ENCODE measurements around the gene SYAP1. TPM values are rescaled to one million over a fixed set of nuclear protein-coding genes. Genes with fewer than 3 reads are reported as not detected.

SYAP1 gene
- polyA plus RNA-seq, 4 donors: 17.6 to 38.4 (median 26.7) TPM

GRCh38 chrX:16730450-16730849 is 11.0 kb downstream of the SYAP1 start:
- Histone ChIP-seq H3K4me3 (ENCODE audit: low read depth in 1 of 3, low read length in 3 of 3) (no peak overlapping the region), H3K9me3 (ENCODE audit: control insufficient read depth in 2 of 2, insufficient read depth in 1 of 2, low read depth in 1 of 2, low read length in 1 of 2) (no peaks in the 10 kb centered on the region), H3K27me3 (ENCODE audit: control insufficient read depth in 3 of 3, insufficient read depth in 3 of 3, low read length in 3 of 3) (no peaks in the 10 kb centered on the region), H3K27ac (ENCODE audit: low read depth in 1 of 3, low read length in 2 of 3) (no peak overlapping the region), H3K4me1 (ENCODE audit: control insufficient read depth in 3 of 3, insufficient read depth in 2 of 3, low read depth in 1 of 3, low read length in 2 of 3) (peaks cover 0 to 2% (median 0%) of the 10 kb centered on the region in 3 donors), H3K36me3 (ENCODE audit: control insufficient read depth in 3 of 3, insufficient read depth in 2 of 3, low read depth in 1 of 3, low read length in 3 of 3) (peaks cover 0 to 4% (median 0%) of the 10 kb centered on the region in 3 donors)
- no peak for DNase-seq
- no peak for FAIRE-seq
- WGBS, 3 donors: 88 to 96% (median 91%) methylated on average over 1 of the region's 1 CpG

GRCh38 chrX:16733013-16733412 is 13.6 kb downstream of the SYAP1 start:
- H3K9me3 ChIP-seq (ENCODE audit: control insufficient read depth in 2 of 2, insufficient read depth in 1 of 2, low read depth in 1 of 2, low read length in 1 of 2): no peaks in the 10 kb centered on the region
- H3K27me3 ChIP-seq (ENCODE audit: control insufficient read depth in 3 of 3, insufficient read depth in 3 of 3, low read length in 3 of 3): no peaks in the 10 kb centered on the region
- FAIRE-seq (no peak), DNase-seq (no peak)
- no peaks in the 10 kb centered on the region for H3K4me1 ChIP-seq (ENCODE audit: control insufficient read depth in 3 of 3, insufficient read depth in 2 of 3, low read depth in 1 of 3, low read length in 2 of 3)
- H3K36me3 ChIP-seq (ENCODE audit: control insufficient read depth in 3 of 3, insufficient read depth in 2 of 3, low read depth in 1 of 3, low read length in 3 of 3): peaks cover 7 to 16% (median 7%) of the 10 kb centered on the region in 3 donors
- H3K27ac ChIP-seq (ENCODE audit: low read depth in 1 of 3, low read length in 2 of 3): no peak overlapping the region
- no peak overlapping the region for H3K4me3 ChIP-seq (ENCODE audit: low read depth in 1 of 3, low read length in 3 of 3)

GRCh38 chrX:16737024-16737423 is 17.6 kb downstream of the SYAP1 start:
- DNase-seq (no peak), FAIRE-seq (no peak)
- H3K27me3 ChIP-seq (ENCODE audit: control insufficient read depth in 3 of 3, insufficient read depth in 3 of 3, low read length in 3 of 3): no peaks in the 10 kb centered on the region
- H3K27ac ChIP-seq (ENCODE audit: low read depth in 1 of 3, low read length in 2 of 3): no peak overlapping the region
- peaks cover 7 to 28% (median 11%) of the 10 kb centered on the region in 3 donors for H3K36me3 ChIP-seq (ENCODE audit: control insufficient read depth in 3 of 3, insufficient read depth in 2 of 3, low read depth in 1 of 3, low read length in 3 of 3)
- H3K4me3 ChIP-seq (ENCODE audit: low read depth in 1 of 3, low read length in 3 of 3): no peak overlapping the region
- WGBS, 3 donors: 78 to 99% (median 93%) methylated on average over 5 of the region's 5 CpGs
- H3K4me1 ChIP-seq (ENCODE audit: control insufficient read depth in 3 of 3, insufficient read depth in 2 of 3, low read depth in 1 of 3, low read length in 2 of 3): no peaks in the 10 kb centered on the region
- no peaks in the 10 kb centered on the region for H3K9me3 ChIP-seq (ENCODE audit: control insufficient read depth in 2 of 2, insufficient read depth in 1 of 2, low read depth in 1 of 2, low read length in 1 of 2)

GRCh38 chrX:16739574-16739973 is 20.2 kb downstream of the SYAP1 start:
- no peak for FAIRE-seq
- H3K27ac ChIP-seq (ENCODE audit: low read depth in 1 of 3, low read length in 2 of 3): no peak overlapping the region
- H3K27me3 ChIP-seq (ENCODE audit: control insufficient read depth in 3 of 3, insufficient read depth in 3 of 3, low read length in 3 of 3): no peaks in the 10 kb centered on the region
- no peaks in the 10 kb centered on the region for H3K9me3 ChIP-seq (ENCODE audit: control insufficient read depth in 2 of 2, insufficient read depth in 1 of 2, low read depth in 1 of 2, low read length in 1 of 2)
- peaks cover 13 to 42% (median 18%) of the 10 kb centered on the region in 3 donors for H3K36me3 ChIP-seq (ENCODE audit: control insufficient read depth in 3 of 3, insufficient read depth in 2 of 3, low read depth in 1 of 3, low read length in 3 of 3)
- H3K4me1 ChIP-seq (ENCODE audit: control insufficient read depth in 3 of 3, insufficient read depth in 2 of 3, low read depth in 1 of 3, low read length in 2 of 3): no peaks in the 10 kb centered on the region
- DNase-seq: no peak
- H3K4me3 ChIP-seq (ENCODE audit: low read depth in 1 of 3, low read length in 3 of 3): no peak overlapping the region
- 73 to 80% (median 76%) methylated on average over 6 of the region's 6 CpGs for WGBS, 3 donors

GRCh38 chrX:16743604-16744325 is 24.4 kb downstream of the SYAP1 start:
- no peak overlapping the region for H3K27ac ChIP-seq (ENCODE audit: low read depth in 1 of 3, low read length in 2 of 3)
- peaks cover 10 to 45% (median 15%) of the 10 kb centered on the region in 3 donors for H3K36me3 ChIP-seq (ENCODE audit: control insufficient read depth in 3 of 3, insufficient read depth in 2 of 3, low read depth in 1 of 3, low read length in 3 of 3)
- no peaks in the 10 kb centered on the region for H3K27me3 ChIP-seq (ENCODE audit: control insufficient read depth in 3 of 3, insufficient read depth in 3 of 3, low read length in 3 of 3)
- H3K9me3 ChIP-seq (ENCODE audit: control insufficient read depth in 2 of 2, insufficient read depth in 1 of 2, low read depth in 1 of 2, low read length in 1 of 2): no peaks in the 10 kb centered on the region
- 93 to 96% (median 94%) methylated on average over 12 of the region's 12 CpGs for WGBS, 3 donors
- H3K4me3 ChIP-seq (ENCODE audit: low read depth in 1 of 3, low read length in 3 of 3): no peak overlapping the region
- no peak for FAIRE-seq
- no peaks in the 10 kb centered on the region for H3K4me1 ChIP-seq (ENCODE audit: control insufficient read depth in 3 of 3, insufficient read depth in 2 of 3, low read depth in 1 of 3, low read length in 2 of 3)
- no peak for DNase-seq

GRCh38 chrX:16745102-16745501 is 25.7 kb downstream of the SYAP1 start:
- H3K27ac ChIP-seq (ENCODE audit: low read depth in 1 of 3, low read length in 2 of 3): no peak overlapping the region
- WGBS, 3 donors: 90 to 93% (median 92%) methylated on average over 5 of the region's 5 CpGs
- FAIRE-seq (no peak), DNase-seq (no peak)
- no peak overlapping the region for H3K4me3 ChIP-seq (ENCODE audit: low read depth in 1 of 3, low read length in 3 of 3)
- no peaks in the 10 kb centered on the region for H3K4me1 ChIP-seq (ENCODE audit: control insufficient read depth in 3 of 3, insufficient read depth in 2 of 3, low read depth in 1 of 3, low read length in 2 of 3)
- H3K27me3 ChIP-seq (ENCODE audit: control insufficient read depth in 3 of 3, insufficient read depth in 3 of 3, low read length in 3 of 3): no peaks in the 10 kb centered on the region
- H3K9me3 ChIP-seq (ENCODE audit: control insufficient read depth in 2 of 2, insufficient read depth in 1 of 2, low read depth in 1 of 2, low read length in 1 of 2): no peaks in the 10 kb centered on the region
- peaks cover 10 to 46% (median 16%) of the 10 kb centered on the region in 3 donors for H3K36me3 ChIP-seq (ENCODE audit: control insufficient read depth in 3 of 3, insufficient read depth in 2 of 3, low read depth in 1 of 3, low read length in 3 of 3)

GRCh38 chrX:16745659-16746058 is 26.2 kb downstream of the SYAP1 start:
- H3K27me3 ChIP-seq (ENCODE audit: control insufficient read depth in 3 of 3, insufficient read depth in 3 of 3, low read length in 3 of 3): no peaks in the 10 kb centered on the region
- FAIRE-seq: no peak

GRCh38 chrX:16748425-16748824 is 29.0 kb downstream of the SYAP1 start:
- FAIRE-seq (no peak), DNase-seq (no peak)
- Histone ChIP-seq H3K27ac (ENCODE audit: low read depth in 1 of 3, low read length in 2 of 3) (no peak overlapping the region), H3K27me3 (ENCODE audit: control insufficient read depth in 3 of 3, insufficient read depth in 3 of 3, low read length in 3 of 3) (no peaks in the 10 kb centered on the region), H3K4me3 (ENCODE audit: low read depth in 1 of 3, low read length in 3 of 3) (no peak overlapping the region), H3K36me3 (ENCODE audit: control insufficient read depth in 3 of 3, insufficient read depth in 2 of 3, low read depth in 1 of 3, low read length in 3 of 3) (peaks cover 10 to 42% (median 16%) of the 10 kb centered on the region in 3 donors), H3K4me1 (ENCODE audit: control insufficient read depth in 3 of 3, insufficient read depth in 2 of 3, low read depth in 1 of 3, low read length in 2 of 3) (no peaks in the 10 kb centered on the region), H3K9me3 (ENCODE audit: control insufficient read depth in 2 of 2, insufficient read depth in 1 of 2, low read depth in 1 of 2, low read length in 1 of 2) (no peaks in the 10 kb centered on the region)
- 94 to 96% (median 96%) methylated on average over 4 to 5 of the region's 5 CpGs for WGBS, 3 donors

More at GRCh38 chrX:16745659-16746058, 26.2 kb downstream of the SYAP1 start:
- Histone ChIP-seq H3K36me3 (ENCODE audit: control insufficient read depth in 3 of 3, insufficient read depth in 2 of 3, low read depth in 1 of 3, low read length in 3 of 3) (peaks cover 10 to 46% (median 16%) of the 10 kb centered on the region in 3 donors), H3K4me1 (ENCODE audit: control insufficient read depth in 3 of 3, insufficient read depth in 2 of 3, low read depth in 1 of 3, low read length in 2 of 3) (no peaks in the 10 kb centered on the region), H3K4me3 (ENCODE audit: low read depth in 1 of 3, low read length in 3 of 3) (no peak overlapping the region), H3K27ac (ENCODE audit: low read depth in 1 of 3, low read length in 2 of 3) (no peak overlapping the region), H3K9me3 (ENCODE audit: control insufficient read depth in 2 of 2, insufficient read depth in 1 of 2, low read depth in 1 of 2, low read length in 1 of 2) (no peaks in the 10 kb centered on the region)
- 94 to 100% (median 99%) methylated on average over 3 to 5 of the region's 5 CpGs for WGBS, 3 donors
- DNase-seq: no peak

GRCh38 chrX:16750136-16750535 is 30.7 kb downstream of the SYAP1 start:
- H3K36me3 ChIP-seq (ENCODE audit: control insufficient read depth in 3 of 3, insufficient read depth in 2 of 3, low read depth in 1 of 3, low read length in 3 of 3): peaks cover 0 to 32% (median 10%) of the 10 kb centered on the region in 3 donors
- no peaks in the 10 kb centered on the region for H3K27me3 ChIP-seq (ENCODE audit: control insufficient read depth in 3 of 3, insufficient read depth in 3 of 3, low read length in 3 of 3)
- 97 to 100% (median 98%) methylated on average over 6 to 7 of the region's 7 CpGs for WGBS, 3 donors
- no peaks in the 10 kb centered on the region for H3K4me1 ChIP-seq (ENCODE audit: control insufficient read depth in 3 of 3, insufficient read depth in 2 of 3, low read depth in 1 of 3, low read length in 2 of 3)
- FAIRE-seq (no peak), DNase-seq (no peak)
- no peaks in the 10 kb centered on the region for H3K9me3 ChIP-seq (ENCODE audit: control insufficient read depth in 2 of 2, insufficient read depth in 1 of 2, low read depth in 1 of 2, low read length in 1 of 2)
- no peak overlapping the region for H3K4me3 ChIP-seq (ENCODE audit: low read depth in 1 of 3, low read length in 3 of 3)
- no peak overlapping the region for H3K27ac ChIP-seq (ENCODE audit: low read depth in 1 of 3, low read length in 2 of 3)
